Measurements from ENCODE around the gene RAI1. TPM values are rescaled to one million over a fixed set of nuclear protein-coding genes. Genes with fewer than 3 reads are reported as not detected.

Gene RAI1
- total RNA-seq, 2 experiments from 2014 or later: 17.1 to 49.4 TPM

DNA sequence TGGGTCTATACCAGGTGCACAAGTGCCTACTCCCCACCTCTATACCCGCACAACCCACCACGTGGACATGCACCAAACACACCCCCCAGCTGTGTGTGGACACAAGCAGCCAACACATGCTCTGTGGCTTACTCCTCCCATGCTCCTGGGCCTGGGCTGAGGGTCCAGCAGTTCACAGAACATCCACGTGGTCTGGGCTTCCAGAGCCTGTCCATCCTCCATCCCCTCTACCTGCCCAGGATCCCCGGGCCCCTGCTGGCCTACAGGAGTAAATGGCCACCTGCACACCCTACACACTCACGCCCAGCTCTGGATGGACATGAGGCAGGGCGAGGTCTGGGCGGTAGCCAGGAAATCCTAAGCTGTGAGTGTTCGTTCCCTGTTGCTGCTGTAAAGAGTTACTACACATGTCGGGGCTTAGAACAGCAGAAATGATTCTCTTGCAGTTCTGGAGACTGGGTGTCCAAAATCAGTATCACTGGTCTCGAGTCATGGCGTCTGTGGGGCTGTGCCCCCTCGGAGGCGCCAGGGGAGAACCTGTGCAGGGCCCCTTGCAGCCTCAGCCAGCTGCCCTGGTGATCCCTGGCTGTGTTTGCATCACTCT lies 15.0 kb upstream of the RAI1 start:
- H3K27ac ChIP-seq (ENCODE audit: low read depth, low read length, poor library complexity, severe bottlenecking): no peak overlapping the region
- no peak overlapping the region for H3K4me3 ChIP-seq (ENCODE audit: low read depth, low read length, poor library complexity, severe bottlenecking)
- no peaks in the 10 kb centered on the region for H3K36me3 ChIP-seq (ENCODE audit: insufficient read depth, low read length)
- H4K20me1 ChIP-seq (ENCODE audit: insufficient read depth, low read length): no peaks in the 10 kb centered on the region
- no TSS peak for BruUV-seq (replicated peaks)
- H3K4me1 ChIP-seq (ENCODE audit: insufficient read depth, low read length, poor library complexity, severe bottlenecking): peaks cover 77% of the 10 kb centered on the region
- H3K79me2 ChIP-seq (ENCODE audit: insufficient read depth, low read depth, low read length): no peaks in the 10 kb centered on the region
- no peaks in the 10 kb centered on the region for H3K9me3 ChIP-seq (ENCODE audit: low read length)
- ChIA-PET POLR2A (interaction anchor here (0.5 to 1.5 kb wide), 5 partner anchors 16 to 52 kb away, joined by 3 to 6 read pairs (median 3); no protein-coding TSS in a partner anchor), CTCF (ENCODE audit: unreplicated experiment) (interaction anchor here (0.9 kb wide), 1 partner anchor 16 kb away, joined by 3 read pairs; no protein-coding TSS in a partner anchor)
- intact Hi-C loops (cut with micrococcal nuclease; ENCODE audit: unreplicated experiment): no loop called here
- peak; percentile 63 for DNase-seq (ENCODE audit: low spot score)
- TF ChIP-seq CTCF (conservative IDR thresholded peaks at IDR 0.05; ENCODE audit: low read length) (no peak), EZH2phosphoT487 (IDR thresholded peaks at IDR 0.05; ENCODE audit: borderline replicate concordance, low read depth, low read length) (no peak)
- no peaks in the 10 kb centered on the region for H3K9me2 ChIP-seq (ENCODE audit: insufficient read depth, low read length)
- peak overlapping the region; percentile 45 for H3K4me2 ChIP-seq (ENCODE audit: low read length)
- peak overlapping the region; percentile 44; the same call in 1 of the 2 replicates for H2AFZ ChIP-seq (ENCODE audit: low read length)

GRCh38 chr17:17667231-17667630 lies 14.0 kb upstream of the RAI1 start:
- BruUV-seq (replicated peaks): no TSS peak
- intact Hi-C loops (cut with micrococcal nuclease; ENCODE audit: unreplicated experiment): no loop called here
- POLR2A ChIA-PET: interaction anchor here (0.6 kb wide), 1 partner anchor 126 kb away, joined by 3 read pairs; no protein-coding TSS in a partner anchor
- H3K9me3 ChIP-seq (ENCODE audit: low read length): no peaks in the 10 kb centered on the region
- peak overlapping the region; percentile 15; the same call in 1 of the 2 replicates for H3K4me2 ChIP-seq (ENCODE audit: low read length)
- no peaks in the 10 kb centered on the region for H3K36me3 ChIP-seq (ENCODE audit: insufficient read depth, low read length)
- no peaks in the 10 kb centered on the region for H4K20me1 ChIP-seq (ENCODE audit: insufficient read depth, low read length)
- TF ChIP-seq EZH2phosphoT487 (IDR thresholded peaks at IDR 0.05; ENCODE audit: borderline replicate concordance, low read depth, low read length): no peak
- no peak for TF ChIP-seq CTCF (conservative IDR thresholded peaks at IDR 0.05; ENCODE audit: low read length)
- no peak overlapping the region for H3K4me3 ChIP-seq (ENCODE audit: low read depth, low read length, poor library complexity, severe bottlenecking)
- no peaks in the 10 kb centered on the region for H3K79me2 ChIP-seq (ENCODE audit: insufficient read depth, low read depth, low read length)
- peak; percentile 48 for DNase-seq (ENCODE audit: low spot score)
- no peaks in the 10 kb centered on the region for H3K9me2 ChIP-seq (ENCODE audit: insufficient read depth, low read length)
- peak overlapping the region; percentile 7; the same call in 1 of the 2 replicates for H2AFZ ChIP-seq (ENCODE audit: low read length)
- H3K4me1 ChIP-seq (ENCODE audit: insufficient read depth, low read length, poor library complexity, severe bottlenecking): peaks cover 80% of the 10 kb centered on the region
- H3K27ac ChIP-seq (ENCODE audit: low read depth, low read length, poor library complexity, severe bottlenecking): no peak overlapping the region
- CTCF ChIA-PET (ENCODE audit: unreplicated experiment): interaction anchor here (0.5 kb wide), 1 partner anchor 301 kb away, joined by 3 read pairs; no protein-coding TSS in a partner anchor

DNA sequence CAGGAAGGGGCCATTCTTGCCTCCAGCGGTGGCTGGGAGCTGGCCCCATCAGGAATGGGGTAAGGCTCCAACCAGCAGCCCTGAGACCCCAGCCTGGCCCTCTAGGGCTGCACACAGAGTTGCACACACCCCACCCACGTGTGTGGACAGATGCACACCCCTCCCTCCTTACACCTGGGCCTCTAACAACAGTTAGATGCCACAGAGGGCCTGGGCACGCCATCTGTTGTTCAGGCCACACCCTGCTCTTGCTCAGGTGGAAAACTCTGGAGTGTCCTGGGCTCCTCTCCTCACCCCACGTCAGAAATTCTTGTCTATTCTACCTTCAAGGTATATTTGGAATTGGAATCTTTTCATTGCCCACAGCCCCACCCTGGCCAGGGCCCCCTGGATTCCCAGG lies 13.3 kb upstream of the RAI1 start:
- Histone ChIP-seq H4K20me1 (ENCODE audit: insufficient read depth, low read length) (no peaks in the 10 kb centered on the region), H3K9me2 (ENCODE audit: insufficient read depth, low read length) (no peaks in the 10 kb centered on the region), H3K79me2 (ENCODE audit: insufficient read depth, low read depth, low read length) (no peaks in the 10 kb centered on the region), H3K36me3 (ENCODE audit: insufficient read depth, low read length) (no peaks in the 10 kb centered on the region), H3K9me3 (ENCODE audit: low read length) (no peaks in the 10 kb centered on the region), H3K27ac (ENCODE audit: low read depth, low read length, poor library complexity, severe bottlenecking) (no peak overlapping the region), H3K4me2 (ENCODE audit: low read length) (peak overlapping the region; percentile 15; the same call in 1 of the 2 replicates), H3K4me3 (ENCODE audit: low read depth, low read length, poor library complexity, severe bottlenecking) (no peak overlapping the region), H3K4me1 (ENCODE audit: insufficient read depth, low read length, poor library complexity, severe bottlenecking) (peaks cover 83% of the 10 kb centered on the region), H2AFZ (ENCODE audit: low read length) (no peak overlapping the region)
- no peak for DNase-seq (ENCODE audit: low spot score)
- no peak for TF ChIP-seq EZH2phosphoT487 (IDR thresholded peaks at IDR 0.05; ENCODE audit: borderline replicate concordance, low read depth, low read length)
- no peak for TF ChIP-seq CTCF (conservative IDR thresholded peaks at IDR 0.05; ENCODE audit: low read length)
- POLR2A ChIA-PET: interaction anchor here (0.5 to 0.9 kb wide), 3 partner anchors 14 to 380 kb away, joined by 3 read pairs; no protein-coding TSS in a partner anchor
- BruUV-seq (replicated peaks): no TSS peak
- intact Hi-C loops (cut with micrococcal nuclease; ENCODE audit: unreplicated experiment): no loop called here
- CTCF ChIA-PET (ENCODE audit: unreplicated experiment): interaction anchor here (0.6 kb wide), 1 partner anchor 26 kb away, joined by 3 read pairs; no protein-coding TSS in a partner anchor

Data from OCI-LY7 (cell line).